Endothelial cell of umbilical vein (primary cell): ENCODE data around the gene RAB10. TPM values are rescaled to one million over a fixed set of nuclear protein-coding genes. Genes with fewer than 3 reads are reported as not detected.

Experiments
- BruUV-seq: library from RNA; stranded (reverse); fragments of 400-500 nt; replicated peaks from 2 replicates; lab custom pipeline; 2021; lab: Mats Ljungman, UMichigan
- CTCF ChIA-PET: fragments of 300-600, 350-600 bp; sonication (Branson Sonifier 250); formaldehyde crosslinking; loops from one replicate; lab custom pipeline; 2021; ENCODE audit warnings: antibody characterized with exemption, inconsistent platforms; lab: Charles Lee
- POLR2A ChIA-PET: fragments of 300-600, 350-600 bp; sonication (Branson Sonifier 250); formaldehyde crosslinking; loops from one replicate; lab custom pipeline; 2021; ENCODE audit warnings: antibody characterized with exemption, inconsistent platforms; lab: Charles Lee
- DNase-seq: peaks from one replicate; pipeline ENCODE4 v3.0.0-alpha.2; 2011; ENCODE audit warnings: low read depth, low spot score
- FAIRE-seq: peaks from 2 replicates; lab custom pipeline; 2011; peaks lifted over from hg19 to GRCh38; lab: Jason Lieb, UNC
- H2AFZ ChIP-seq: 2 replicates; pipeline ENCODE4 v1.6.0; 2012; ENCODE audit warnings: low read depth, low read length, control low read depth, inconsistent platforms
- H3K27ac ChIP-seq: 2 replicates; pipeline ENCODE4 v1.5.1; 2011; ENCODE audit warnings: low read depth, mild to moderate bottlenecking, control low read depth, low read length, moderate library complexity; ENCODE audit not compliant: insufficient read depth
- H3K27me3 ChIP-seq, 2 experiments: 2 replicates each; pipeline versions ENCODE4 v1.6.0 to v1.6.1; 2011; ENCODE audit warnings: low read length in 2 of 2, mixed read lengths in 1 of 2; ENCODE audit not compliant: control insufficient read depth in 2 of 2, insufficient read depth in 2 of 2
- H3K36me3 ChIP-seq, 2 experiments: 2 replicates in 1 of 2; 3 replicates in 1 of 2; pipeline ENCODE4 v1.5.1; 2011; ENCODE audit warnings: low read length in 2 of 2, mild to moderate bottlenecking in 1 of 2, moderate library complexity in 1 of 2; ENCODE audit not compliant: control insufficient read depth in 2 of 2, insufficient read depth in 2 of 2; ENCODE audit errors: extremely low read depth in 1 of 2
- H3K4me1 ChIP-seq: 3 replicates; pipeline ENCODE4 v1.5.1; 2011; ENCODE audit warnings: mild to moderate bottlenecking, low read length; ENCODE audit not compliant: control insufficient read depth, insufficient read depth; ENCODE audit errors: extremely low read depth
- H3K4me2 ChIP-seq: 2 replicates; pipeline ENCODE4 v1.6.1; 2011; ENCODE audit warnings: low read length, control low read depth, mixed read lengths; ENCODE audit not compliant: insufficient read depth
- H3K4me3 ChIP-seq, 3 experiments: fragments of 200-600 bp in 1 of 3; sonication (generic), shearing (Covaris generic) in 1 of 3; replicated peaks in 1 of 3; 2 replicates each; pipeline ENCODE4 v1.5.1; 2011 to 2016; ENCODE audit warnings: control low read depth in 3 of 3, low read length in 3 of 3, mild to moderate bottlenecking in 2 of 3, inconsistent platforms in 1 of 3, low read depth in 1 of 3, moderate library complexity in 1 of 3; ENCODE audit not compliant: insufficient read depth in 1 of 3
- H3K79me2 ChIP-seq: 2 replicates; pipeline ENCODE4 v1.6.0; 2012; ENCODE audit warnings: low read length, inconsistent platforms; ENCODE audit not compliant: control insufficient read depth, insufficient read depth
- H3K9ac ChIP-seq: replicated peaks from 2 replicates; pipeline ENCODE3; 2011; ENCODE audit warnings: low read length, control low read depth; ENCODE audit not compliant: insufficient read depth; ENCODE audit errors: extremely low read depth
- H3K9me1 ChIP-seq: replicated peaks from 3 replicates; pipeline ENCODE4 v1.6.0; 2011; ENCODE audit warnings: mild to moderate bottlenecking, low read length; ENCODE audit not compliant: control insufficient read depth, insufficient read depth; ENCODE audit errors: extremely low read depth
- H3K9me3 ChIP-seq: replicated peaks from 2 replicates; pipeline ENCODE4 v1.5.1; 2012; ENCODE audit warnings: low read length, inconsistent platforms; ENCODE audit not compliant: control insufficient read depth, insufficient read depth
- H4K20me1 ChIP-seq: replicated peaks from 2 replicates; pipeline ENCODE3; 2011; ENCODE audit warnings: mild to moderate bottlenecking, low read length; ENCODE audit not compliant: control insufficient read depth, insufficient read depth; ENCODE audit errors: extremely low read depth
- CTCF ChIP-seq, 2 donors: IDR thresholded peaks; 1 replicate in 1 of 2; 2 replicates in 1 of 2; pipeline ENCODE4 v1.5.1; 2011; ENCODE audit warnings: low read length in 2 of 2, mild to moderate bottlenecking in 2 of 2, moderate library complexity in 2 of 2, control low read depth in 1 of 2, inconsistent platforms in 1 of 2, low read depth in 1 of 2; ENCODE audit not compliant: insufficient read depth in 1 of 2; ENCODE audit errors: extremely low read depth in 1 of 2
- EZH2 ChIP-seq: IDR thresholded peaks from 2 replicates; pipeline ENCODE4 v1.6.1; 2012; ENCODE audit warnings: borderline replicate concordance, low read depth, mild to moderate bottlenecking, moderate library complexity, low read length, inconsistent platforms; ENCODE audit not compliant: severe bottlenecking
- FOS ChIP-seq: IDR thresholded peaks from 2 replicates; pipeline ENCODE4 v1.6.1; 2011; ENCODE audit warnings: mild to moderate bottlenecking, low read length, moderate library complexity, borderline replicate concordance; ENCODE audit not compliant: insufficient read depth
- GATA2 ChIP-seq: IDR thresholded peaks from 2 replicates; pipeline ENCODE4 v1.7.0; 2011; ENCODE audit warnings: low read depth, mild to moderate bottlenecking, moderate library complexity, mixed read lengths, low read length; ENCODE audit not compliant: insufficient read length, insufficient read depth
- JUN ChIP-seq: IDR thresholded peaks from 2 replicates; pipeline ENCODE4 v1.6.1; 2011; ENCODE audit warnings: borderline replicate concordance, low read depth; ENCODE audit not compliant: insufficient read length, insufficient read depth
- MAX ChIP-seq: IDR thresholded peaks from 2 replicates; pipeline ENCODE4 v1.6.1; 2011; ENCODE audit not compliant: insufficient read depth, insufficient read length
- MYC ChIP-seq: IDR thresholded peaks from one replicate; pipeline ENCODE4 v1.6.1; 2011; ENCODE audit warnings: mild to moderate bottlenecking, low read depth, low read length
- POLR2A ChIP-seq: IDR thresholded peaks from 2 replicates; pipeline ENCODE4 v1.6.1; 2012; ENCODE audit warnings: low read depth, mild to moderate bottlenecking, control low read depth, low read length
- POLR2AphosphoS5 ChIP-seq: IDR thresholded peaks from 2 replicates; pipeline ENCODE4 v1.6.1; 2012; ENCODE audit warnings: low read depth, mild to moderate bottlenecking, control low read depth, low read length, moderate library complexity; ENCODE audit not compliant: insufficient read depth
- dilution Hi-C: fragments of 300-500 bp; cut with MboI; formaldehyde crosslinking; loops from one replicate; pipeline ENCODE4 v1.15.0; 2019; ENCODE audit warnings: low sequenced_read_pairs; ENCODE audit not compliant: extremely low pct_ligation_motif_present
- intact Hi-C: fragments of 100-400 bp; cut with micrococcal nuclease; formaldehyde crosslinking; loops from one replicate; pipeline ENCODE4 v1.10.0; 2022
- polyA plus RNA-seq, 4 experiments: library from polyadenylated mRNA; depleted of rRNA in 3 of 4; stranded (reverse) in 3 of 4; unstranded in 1 of 4; fragments of >200 nt; gene quantifications; 2 replicates each; pipeline versions ENCODE4 v1.2.1 to v1.2.3, GENCODE V29; 2011 to 2012; ENCODE audit warnings: missing spikeins in 1 of 4
- total RNA-seq: library from RNA; stranded (reverse); gene quantifications from 2 replicates; pipeline ENCODE4 v1.2.3, GENCODE V29; 2021

The RAB10 gene
- total and polyA plus RNA-seq, 2 donors (not counting 3 experiments of a cell fraction or from before 2014, with no cell fraction given): 45.1 to 104 TPM

GRCh38 chr2:26058390-26058789, 24.5 kb downstream of the RAB10 start:
- Histone ChIP-seq H3K4me1 (no peaks in the 10 kb centered on the region), H4K20me1 (peaks cover 12% of the 10 kb centered on the region), H3K27me3 (no peaks in the 10 kb centered on the region), H3K4me2 (no peak overlapping the region), H3K9ac (no peak overlapping the region), H3K9me1 (no peaks in the 10 kb centered on the region), H3K79me2 (peaks cover 97% of the 10 kb centered on the region), H2AFZ (no peak overlapping the region), H3K36me3 (no peaks in the 10 kb centered on the region), H3K9me3 (no peaks in the 10 kb centered on the region), H3K4me3 (no peak overlapping the region), H3K27ac (no peak overlapping the region)
- FAIRE-seq (no peak), DNase-seq (no peak)
- BruUV-seq: no TSS peak
- TF ChIP-seq MYC (no peak), CTCF (IDR thresholded peaks at IDR 0.05; ENCODE audit: extremely low read depth in 1 of 2, insufficient read depth in 1 of 2, low read depth in 1 of 2, low read length in 2 of 2) (no peak), POLR2AphosphoS5 (no peak), GATA2 (no peak), MAX (no peak), POLR2A (no peak), EZH2 (no peak), JUN (no peak), FOS (no peak)
- dilution Hi-C loops: no loop called here
- intact Hi-C loops: no loop called here
- POLR2A ChIA-PET: no interaction called here
- CTCF ChIA-PET: interaction anchor here (1.4 kb wide), 1 partner anchor 67 kb away, joined by 3 read pairs; no protein-coding TSS in a partner anchor
